HG03432 (cell line): Measurements from ENCODE around the gene MAP2.
A peak's percentile ranks its signal among the peaks of the same experiment; 100 is the strongest.

ENCODE experiments used
- ATAC-seq: cut with Tn5 transposase; IDR thresholded peaks from one replicate; pipeline ENCODE4 v1.9.1; 2021; ENCODE audit warnings: mild to moderate bottlenecking, moderate library complexity; ENCODE audit not compliant: unreplicated experiment

Gene MAP2

GRCh38 chr2:209636076-209636475 is 212.2 kb downstream of the MAP2 start:
- no peak for ATAC-seq

DNA sequence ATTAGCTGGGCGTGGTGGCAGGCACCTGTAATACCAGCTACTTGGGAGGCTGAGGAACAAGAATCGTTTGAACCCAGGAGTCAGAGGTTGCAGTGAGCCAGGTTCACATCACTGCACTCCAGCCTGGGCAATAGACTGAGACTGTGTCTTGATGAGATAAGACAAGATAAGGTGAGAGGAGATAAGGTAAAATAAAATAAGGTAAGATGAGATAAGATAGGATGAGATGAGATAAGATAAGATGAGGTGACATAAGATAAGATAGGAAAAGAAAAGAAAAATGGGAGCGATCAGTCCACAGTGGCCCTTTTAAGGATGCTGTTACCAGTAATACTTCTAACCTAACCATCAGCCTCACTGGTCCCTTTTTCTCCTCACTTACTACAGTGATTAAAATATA is 213.4 kb downstream of the MAP2 start:
- ATAC-seq: no peak

DNA sequence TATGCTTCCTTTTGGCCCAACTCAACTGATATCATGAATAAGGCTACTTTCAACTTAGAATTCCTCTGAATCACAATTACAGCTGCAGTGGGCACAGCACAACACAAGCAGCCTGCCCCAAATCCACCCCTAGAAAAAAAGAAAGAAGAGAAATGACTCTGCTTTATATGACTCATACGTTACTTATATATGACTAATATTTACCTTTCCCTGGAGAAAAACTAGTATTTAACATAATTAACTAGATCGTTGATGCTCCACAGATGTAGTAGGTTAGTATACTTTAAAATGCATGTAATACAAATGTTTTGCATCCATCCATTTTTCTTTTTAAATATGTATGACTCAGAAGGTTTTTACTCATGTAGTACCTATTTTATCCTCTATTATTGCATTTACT is 214.5 kb downstream of the MAP2 start:
- no peak for ATAC-seq

DNA sequence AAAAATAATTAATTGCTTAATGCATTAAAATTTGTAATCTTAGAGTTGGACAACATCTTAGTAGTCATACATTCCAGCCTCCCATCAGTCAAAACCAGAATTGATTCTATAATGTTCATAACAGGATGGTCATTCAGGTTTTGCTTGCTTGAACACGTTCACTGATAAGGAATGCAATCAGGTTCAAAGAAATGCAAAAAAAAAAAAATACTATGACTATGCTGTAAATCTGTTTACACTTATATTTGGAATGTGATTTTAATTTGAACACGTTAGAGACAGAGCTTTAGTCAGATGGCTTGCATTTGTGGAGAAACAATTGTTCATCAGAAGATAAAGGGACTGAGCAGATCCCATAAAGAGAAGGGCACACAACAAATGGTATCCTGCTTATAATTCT is 216.5 kb downstream of the MAP2 start:
- ATAC-seq: no peak

GRCh38 chr2:209642146-209642820 is 218.4 kb downstream of the MAP2 start:
- ATAC-seq: no peak

- no peak for ATAC-seq
Measured at GRCh38 chr2:209644842-209645241, 221.0 kb downstream of the MAP2 start.

DNA sequence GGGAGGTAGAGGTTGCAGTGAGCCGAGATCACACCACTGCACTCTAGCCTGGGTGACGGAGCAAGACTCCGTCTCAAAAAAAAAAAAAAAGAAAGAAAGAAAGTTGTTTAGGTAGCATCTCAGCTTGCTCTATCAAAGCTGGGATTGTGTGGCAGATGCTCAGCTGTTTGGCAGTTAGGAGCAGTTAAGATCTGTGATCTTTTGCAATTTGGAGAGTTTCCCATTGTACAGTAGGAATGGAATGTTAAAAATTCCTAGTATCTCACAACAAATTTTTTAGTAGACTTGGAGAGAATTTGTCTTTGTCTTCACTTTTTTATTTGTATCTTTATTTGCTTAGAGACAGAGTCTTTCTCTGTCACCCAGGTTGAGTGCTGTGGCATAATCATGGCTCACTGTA is 224.9 kb downstream of the MAP2 start:
- no peak for ATAC-seq

- ATAC-seq: no peak
Measured at GRCh38 chr2:209653134-209653533, 229.3 kb downstream of the MAP2 start.

GRCh38 chr2:209661286-209661894 is 237.5 kb downstream of the MAP2 start:
- no peak for ATAC-seq

- ATAC-seq: no peak
Measured at GRCh38 chr2:209662021-209662420, 238.2 kb downstream of the MAP2 start.

DNA sequence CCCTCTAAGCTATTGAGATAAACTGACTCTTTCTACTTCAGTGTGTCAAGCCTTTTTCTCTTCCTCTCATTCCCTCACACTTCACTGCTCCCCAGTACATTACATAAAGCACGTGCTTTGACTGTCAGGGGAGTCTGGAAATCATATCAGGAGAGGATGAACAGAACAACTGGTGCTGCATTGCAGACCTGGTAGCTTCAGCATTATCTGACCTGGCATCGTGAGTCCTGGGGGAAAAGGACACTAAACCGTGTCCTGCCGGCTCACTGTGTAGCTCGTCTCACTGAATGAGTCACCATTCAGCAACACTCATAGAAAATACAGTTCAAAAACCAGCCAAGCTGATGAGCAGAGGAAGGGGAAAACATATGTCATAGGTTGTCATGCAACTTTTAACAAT is 239.3 kb downstream of the MAP2 start:
- peak; percentile 84 for ATAC-seq

DNA sequence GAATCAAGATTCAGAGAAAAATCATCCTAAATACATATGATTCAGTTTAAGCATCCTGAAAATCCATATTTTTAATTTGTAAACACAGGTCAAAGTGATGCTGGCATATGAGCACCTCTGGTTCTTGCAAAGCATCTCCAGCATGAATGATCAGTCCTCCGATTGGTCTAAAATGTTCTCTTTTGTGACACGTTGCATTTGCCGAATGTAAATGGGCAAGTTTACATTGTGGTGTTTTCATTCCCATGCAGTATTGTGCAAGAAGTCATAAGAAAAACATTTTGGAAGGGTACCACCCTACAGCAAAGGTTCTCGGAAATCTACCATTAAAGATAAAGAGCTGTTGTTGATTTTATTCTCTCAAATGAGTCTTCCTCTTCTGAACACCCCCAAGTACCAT is 239.8 kb downstream of the MAP2 start:
- no peak for ATAC-seq

GRCh38 chr2:209666296-209666695 is 242.4 kb downstream of the MAP2 start:
- ATAC-seq: no peak

GRCh38 chr2:209671020-209671680 is 247.3 kb downstream of the MAP2 start:
- ATAC-seq: no peak

DNA sequence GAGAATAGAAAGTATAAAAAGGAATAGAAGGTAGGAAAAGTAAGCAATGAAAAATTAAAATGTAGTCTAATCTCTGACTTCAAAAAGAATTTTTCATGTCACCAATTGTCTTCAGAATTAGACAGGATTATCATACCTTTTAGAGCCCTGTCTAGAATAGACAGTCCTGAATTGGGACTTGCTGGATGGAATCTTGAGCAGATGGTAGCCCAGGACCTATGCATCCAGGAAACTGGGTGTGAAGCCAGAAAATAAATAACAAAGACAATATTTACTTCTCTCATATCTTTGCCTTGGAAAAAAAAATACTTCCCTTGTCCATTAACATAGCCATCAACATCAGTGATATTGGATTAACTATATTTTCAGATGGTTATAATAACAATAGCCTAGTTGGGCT is 250.0 kb downstream of the MAP2 start:
- ATAC-seq: no peak

DNA sequence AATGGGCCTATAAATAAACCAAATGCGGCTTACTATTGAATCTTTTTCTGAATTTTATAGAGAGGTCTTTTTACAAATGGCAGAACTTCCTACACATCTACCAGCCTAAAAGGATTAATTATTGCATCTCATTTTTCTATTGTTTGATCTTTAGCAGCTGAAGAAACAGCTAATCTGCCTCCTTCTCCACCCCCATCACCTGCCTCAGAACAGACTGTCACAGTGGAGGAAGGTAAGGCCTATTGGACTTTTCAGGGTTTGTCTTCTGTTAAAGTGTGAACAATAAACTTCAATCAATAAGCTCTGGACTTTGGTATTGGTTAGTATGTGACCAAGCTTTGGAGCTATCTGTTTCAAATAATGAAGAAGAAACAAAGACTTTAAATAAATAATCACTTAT is 256.7 kb downstream of the MAP2 start:
- ATAC-seq: no peak

GRCh38 chr2:209681201-209681735 is 257.4 kb downstream of the MAP2 start:
- ATAC-seq: no peak

DNA sequence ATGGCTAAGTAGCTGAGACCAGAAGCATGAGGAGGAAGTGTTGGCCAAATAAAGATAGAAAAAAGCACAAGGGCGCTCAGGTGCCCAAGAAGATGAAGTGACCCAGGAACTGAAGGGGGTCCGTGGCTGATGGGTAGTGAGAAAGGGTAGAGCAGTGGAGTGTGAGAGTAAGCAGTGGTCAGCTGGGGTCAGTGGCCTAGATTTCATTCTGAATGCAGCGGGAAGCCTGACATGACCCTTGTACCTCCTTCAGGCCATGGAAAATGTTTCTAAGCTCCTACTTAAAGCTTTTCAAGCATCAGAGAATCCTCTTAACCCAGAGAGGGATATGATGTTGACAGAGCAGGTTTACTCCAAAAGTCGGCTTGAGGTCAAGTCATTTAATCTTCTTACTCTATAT is 258.8 kb downstream of the MAP2 start:
- no peak for ATAC-seq

- ATAC-seq: no peak
Measured at GRCh38 chr2:209685340-209685739, 261.5 kb downstream of the MAP2 start.

DNA sequence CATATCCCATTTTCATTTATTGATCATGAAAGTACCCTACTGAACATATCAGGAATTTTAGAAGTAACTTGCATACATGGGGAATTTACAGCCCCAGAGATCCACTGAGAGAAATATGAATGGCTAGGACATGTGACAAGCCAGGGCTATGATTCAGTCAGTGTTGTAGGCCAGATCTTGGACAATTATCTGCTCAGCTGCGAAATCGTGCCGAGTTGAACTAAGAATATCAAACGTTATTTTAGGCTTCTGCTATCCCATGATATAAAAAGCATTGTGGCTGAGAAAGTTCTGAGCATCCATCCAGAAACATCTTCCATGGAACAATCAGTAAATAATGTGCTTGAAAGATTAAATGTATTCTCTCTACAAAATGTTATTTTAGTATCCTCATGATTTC is 262.1 kb downstream of the MAP2 start:
- no peak for ATAC-seq

DNA sequence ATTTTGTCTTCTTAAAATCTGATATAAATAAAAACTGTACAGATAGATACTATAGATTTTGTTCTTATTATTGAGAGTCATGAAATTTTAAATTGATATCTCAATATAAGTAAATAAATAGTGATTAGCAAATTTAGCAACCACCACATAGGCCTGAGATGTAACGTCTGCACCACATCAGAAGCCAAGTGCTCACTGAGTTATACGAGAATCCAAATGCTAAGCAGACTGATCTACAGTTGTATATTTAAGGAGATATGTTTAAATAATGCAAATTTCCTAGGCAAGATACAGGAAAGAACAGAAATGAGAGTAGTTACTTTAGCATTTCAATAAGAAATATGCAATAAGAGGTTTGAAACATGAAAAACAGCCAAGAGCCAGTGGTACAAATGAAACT is 262.6 kb downstream of the MAP2 start:
- ATAC-seq: no peak

GRCh38 chr2:209687323-209687969 is 263.6 kb downstream of the MAP2 start:
- ATAC-seq: no peak
